Inferior parietal cortex (tissue), 1 donor: ENCODE data around the gene SLC9C2.
"Not testable (repeated sequence)": the region's sequence is repeated elsewhere in the genome, so short reads cannot be mapped to it uniquely, and the experiment has no call there.

ENCODE experiments used
- DNase-seq: peaks from one replicate; pipeline ENCODE4 v3.0.0-alpha.2; 2016; ENCODE audit errors: extremely low spot score

The SLC9C2 gene

DNA sequence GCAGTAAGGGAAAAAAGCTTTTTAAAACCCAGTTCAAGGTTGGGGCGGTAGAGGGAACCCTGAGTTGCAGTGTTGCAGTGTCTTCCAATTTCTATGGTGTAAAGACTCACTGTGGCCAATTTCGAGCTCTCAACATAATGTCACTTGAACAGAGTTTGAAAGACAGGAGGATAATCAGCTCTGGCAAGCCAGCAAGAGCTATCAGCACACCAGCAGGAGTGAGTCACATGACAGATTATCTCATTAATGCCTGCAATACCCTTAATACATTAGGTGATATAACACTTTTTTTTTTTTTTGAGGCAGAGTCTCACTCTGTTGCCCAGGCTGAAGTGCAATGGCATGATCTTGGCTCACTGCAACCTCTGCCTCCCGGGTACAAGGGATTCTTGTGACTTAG lies 22.8 kb downstream of the SLC9C2 start:
- DNase-seq, result no peak

DNA sequence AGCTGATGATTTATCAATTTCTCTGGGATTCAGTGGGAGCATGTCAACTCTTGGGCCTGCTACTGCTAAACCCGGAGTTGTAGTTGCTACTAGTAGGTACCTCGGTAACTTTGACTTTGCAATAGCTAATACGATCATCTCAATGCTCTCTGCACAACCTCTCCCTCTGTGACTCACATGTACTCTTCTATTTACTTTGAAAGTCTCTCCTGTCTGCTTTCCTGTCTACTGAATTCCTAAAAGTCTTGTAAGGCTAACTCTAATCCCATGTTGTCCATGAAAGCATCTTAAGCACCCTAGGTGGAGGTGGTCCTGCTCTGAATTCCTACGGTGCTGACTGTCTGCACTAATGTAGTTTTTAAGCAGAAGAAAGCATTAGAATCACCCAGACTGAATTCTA lies 29.3 kb downstream of the SLC9C2 start:
- no peak for DNase-seq

DNA sequence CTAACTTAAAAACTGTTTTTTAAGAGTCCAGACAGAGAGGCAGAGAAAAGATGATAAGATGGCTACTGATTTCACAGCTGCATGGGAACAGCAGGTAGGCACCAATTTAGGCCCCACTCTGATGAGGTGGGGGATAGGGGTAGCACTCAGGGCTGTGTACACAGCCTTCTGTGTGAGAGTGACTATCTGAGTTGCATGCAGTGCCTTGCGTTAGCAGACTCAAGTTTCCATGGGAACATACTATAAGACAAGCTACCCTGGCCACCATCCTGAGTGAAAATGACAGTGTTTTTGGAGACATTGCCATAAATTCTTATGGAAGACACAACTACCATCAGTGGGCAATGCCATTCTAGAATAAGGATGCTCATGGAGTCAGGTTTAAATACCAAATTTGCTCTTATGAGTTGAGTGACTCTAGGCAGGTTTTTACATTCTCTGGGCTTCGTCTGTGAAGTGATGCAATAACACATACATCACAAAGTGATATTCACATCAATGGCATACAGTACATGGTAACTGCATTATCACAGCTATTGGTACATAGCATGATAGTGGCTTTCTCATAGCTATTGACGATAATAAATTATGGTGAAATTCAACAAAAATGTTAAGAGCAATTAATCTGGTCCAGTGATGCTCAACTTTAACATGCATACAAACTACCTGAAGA lies 30.5 kb downstream of the SLC9C2 start:
- no peak for DNase-seq

DNA sequence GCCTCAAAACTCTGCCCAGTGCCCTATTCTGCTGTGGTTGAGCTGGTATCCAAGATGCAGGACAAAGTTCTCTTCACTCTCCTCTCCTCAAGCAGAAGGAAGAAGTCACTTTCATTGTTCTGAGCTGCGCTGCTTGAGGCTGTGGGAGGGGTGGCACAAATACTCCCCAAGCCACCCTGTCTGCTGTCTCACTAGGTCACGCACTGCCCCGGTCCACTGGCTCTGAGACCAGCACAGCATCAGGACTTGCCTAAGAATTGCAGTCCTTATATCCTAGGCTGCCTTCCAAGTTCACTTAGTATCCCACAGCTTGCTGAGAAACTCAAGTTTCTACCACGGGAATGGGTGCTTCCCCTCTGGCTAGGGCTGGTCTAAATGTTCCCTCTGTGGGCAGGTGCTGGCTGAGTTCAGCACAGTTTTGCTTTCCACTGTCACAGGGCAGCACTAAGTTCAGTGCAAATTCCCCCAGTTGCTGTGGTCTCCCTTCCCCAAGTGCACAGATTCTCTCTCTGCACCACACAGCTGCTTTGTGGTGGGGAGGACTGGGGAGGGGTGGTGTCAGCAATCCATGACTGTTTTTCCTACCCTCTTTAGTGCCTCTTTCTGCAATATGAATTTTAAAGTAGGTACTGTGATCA lies 32.4 kb downstream of the SLC9C2 start:
- DNase-seq, result no peak

DNA sequence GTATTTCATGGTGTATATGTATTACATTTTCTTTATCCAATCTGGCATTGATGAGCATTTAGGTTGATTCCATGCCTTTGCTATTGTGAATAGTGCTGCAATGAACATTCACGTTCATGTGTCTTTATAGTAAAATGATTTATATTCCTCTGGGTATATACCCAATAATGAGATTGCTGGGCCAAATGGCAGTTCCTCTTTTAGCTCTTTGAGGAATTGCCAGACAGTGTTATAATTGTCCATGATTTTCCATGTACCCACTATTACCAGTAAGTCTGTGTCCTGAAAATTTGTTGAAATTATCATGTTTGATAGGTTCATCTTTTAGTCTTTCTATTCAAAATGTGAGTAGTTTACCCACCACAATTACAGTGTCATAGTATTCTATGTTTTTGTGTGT lies 34.4 kb downstream of the SLC9C2 start:
- no peak for DNase-seq

DNA sequence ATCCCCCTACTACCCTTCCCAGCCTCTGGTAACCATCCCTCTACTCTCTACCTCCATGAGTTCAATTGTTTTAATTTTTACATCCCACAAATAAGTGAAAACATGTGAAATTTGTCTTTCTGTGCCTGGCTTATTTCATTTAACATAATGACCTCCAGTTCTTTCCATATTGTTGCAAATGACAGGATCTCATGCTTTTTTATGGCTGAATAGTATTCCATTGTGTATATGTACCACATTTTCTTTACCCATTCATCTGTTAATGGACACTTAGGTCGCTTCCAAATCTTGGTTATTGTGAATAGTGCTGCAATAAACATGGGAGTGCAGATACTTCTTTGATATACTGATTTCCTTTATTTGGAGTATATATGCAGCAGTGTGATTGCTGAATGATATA lies 39.0 kb downstream of the SLC9C2 start:
- not testable (repeated sequence) for DNase-seq

DNA sequence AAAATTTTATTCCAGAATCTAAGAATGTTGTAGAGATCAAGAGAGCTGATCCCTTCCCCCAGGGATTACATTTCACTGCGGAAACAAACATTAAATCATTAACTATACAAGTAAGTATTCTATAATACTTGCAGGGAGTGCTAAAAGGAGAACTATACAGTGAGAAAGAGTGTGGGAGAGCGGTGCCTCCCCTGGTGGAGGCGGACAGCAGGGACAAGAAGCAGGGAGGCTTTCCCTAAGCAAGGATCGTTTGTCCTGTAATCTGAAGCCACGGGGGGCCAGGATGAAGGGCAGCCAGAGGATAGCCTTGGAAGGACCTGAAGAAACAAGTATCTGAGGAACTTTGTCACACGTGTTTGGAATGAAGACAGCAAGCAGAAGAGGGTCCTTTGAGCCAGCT lies 40.1 kb downstream of the SLC9C2 start:
- DNase-seq, result no peak

DNA sequence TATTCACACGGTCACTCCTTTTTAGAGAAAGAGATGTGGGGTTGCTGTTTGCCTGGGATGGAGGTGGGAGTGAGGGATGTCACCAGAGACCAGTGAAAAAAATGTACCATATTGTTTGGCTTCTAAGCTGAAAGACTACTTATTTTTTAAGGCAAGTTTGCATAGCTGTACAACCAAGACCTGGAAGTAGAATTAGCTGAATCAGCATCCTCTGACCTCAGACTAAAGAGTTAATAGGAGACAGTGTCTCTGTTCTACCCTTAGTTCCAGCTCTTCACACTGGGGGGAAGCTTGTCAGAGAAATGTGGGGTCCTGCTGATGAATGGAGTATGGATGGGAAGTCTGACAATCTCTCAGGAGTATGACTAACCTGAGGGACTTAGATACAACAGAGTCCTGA lies 41.6 kb downstream of the SLC9C2 start:
- no peak for DNase-seq

DNA sequence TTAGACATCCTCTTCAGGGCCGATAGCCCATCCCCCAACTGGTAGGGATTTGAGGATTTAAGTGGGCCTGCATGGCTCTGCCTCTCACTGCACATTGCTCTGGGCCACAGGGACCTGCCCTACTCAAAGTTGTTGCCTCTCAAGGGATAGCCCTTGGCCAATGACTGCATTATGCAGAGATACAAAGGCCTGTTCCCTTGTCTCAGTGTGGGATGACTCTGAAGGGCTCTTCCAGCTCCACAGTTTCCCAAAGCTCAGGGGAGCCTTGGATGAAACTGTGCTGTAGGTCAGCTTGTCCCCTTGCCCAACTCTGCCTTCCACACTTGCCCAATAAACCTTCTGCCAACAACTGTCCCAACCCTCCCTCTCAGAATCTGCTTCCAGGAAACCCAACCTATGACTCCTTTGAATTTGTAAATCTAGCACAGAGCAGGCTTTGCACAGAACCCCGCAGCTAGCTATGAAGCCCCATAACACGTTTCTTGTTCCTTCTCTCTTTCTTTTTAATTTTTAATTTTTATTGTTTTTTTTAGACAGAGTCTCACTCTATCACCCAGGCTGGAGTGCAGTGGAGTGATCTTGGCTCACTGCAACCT lies 42.5 kb downstream of the SLC9C2 start:
- no peak for DNase-seq

DNA sequence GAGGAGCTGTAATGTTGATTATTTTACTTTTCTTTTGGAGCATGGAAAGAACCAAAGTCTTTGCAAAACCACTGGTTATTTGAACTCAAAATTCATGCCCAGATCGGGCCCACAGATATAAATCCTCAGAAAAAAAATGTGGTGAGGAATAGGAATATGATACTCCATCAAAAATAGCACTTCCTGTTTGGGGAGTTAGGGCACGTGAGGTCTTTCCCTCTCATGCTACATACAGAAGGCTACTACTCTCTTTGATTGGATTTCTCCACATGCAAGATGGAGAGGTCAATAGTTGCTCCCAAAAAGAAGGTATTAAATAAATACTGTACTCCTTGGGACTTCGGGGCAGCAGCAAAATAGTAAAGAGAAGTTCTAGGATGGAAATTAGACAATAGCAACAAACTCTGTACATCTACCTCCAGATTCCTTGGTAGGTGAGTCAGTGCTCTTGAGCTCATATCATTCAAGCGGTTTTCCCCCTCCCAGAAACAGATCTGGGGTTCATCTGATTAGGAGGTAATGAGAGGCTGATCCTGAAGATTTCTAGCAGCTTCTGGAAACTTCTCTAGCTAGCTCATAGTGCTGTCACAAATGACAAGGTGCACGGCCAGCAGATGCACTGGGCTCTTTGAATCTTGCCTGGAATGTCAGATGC lies 47.1 kb downstream of the SLC9C2 start:
- no peak for DNase-seq

DNA sequence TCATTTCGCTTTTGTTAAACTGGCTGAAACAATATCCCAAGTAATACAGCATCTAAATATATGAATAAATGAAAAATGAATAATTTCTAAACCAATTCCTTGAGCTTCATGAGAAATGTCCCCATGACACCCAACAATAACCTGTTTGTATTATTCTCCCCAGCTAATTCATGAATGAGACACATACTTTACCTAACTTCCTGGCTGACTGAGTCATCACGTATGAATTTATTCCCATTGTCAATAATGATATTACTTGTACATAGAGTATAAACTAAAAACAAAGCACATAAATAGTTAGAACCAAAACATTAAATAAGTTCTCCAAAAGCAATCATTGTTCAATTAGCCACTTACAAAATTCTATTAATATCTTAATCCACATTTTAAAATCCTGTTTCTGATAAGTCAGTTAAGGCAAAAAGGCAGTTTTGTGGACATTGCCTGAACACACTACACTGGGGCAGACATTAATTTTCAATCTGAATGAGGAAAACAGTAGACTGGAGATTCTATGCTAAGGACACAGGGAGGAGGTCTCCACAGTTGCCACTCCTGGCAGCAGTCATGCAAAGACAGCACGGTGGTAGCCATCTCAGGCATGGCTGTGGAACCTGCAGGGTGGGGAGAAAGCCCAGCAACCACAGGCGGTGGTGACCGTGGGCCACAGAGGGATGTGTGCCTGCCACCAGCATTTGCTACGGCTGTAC lies 48.2 kb downstream of the SLC9C2 start:
- DNase-seq, result no peak

DNA sequence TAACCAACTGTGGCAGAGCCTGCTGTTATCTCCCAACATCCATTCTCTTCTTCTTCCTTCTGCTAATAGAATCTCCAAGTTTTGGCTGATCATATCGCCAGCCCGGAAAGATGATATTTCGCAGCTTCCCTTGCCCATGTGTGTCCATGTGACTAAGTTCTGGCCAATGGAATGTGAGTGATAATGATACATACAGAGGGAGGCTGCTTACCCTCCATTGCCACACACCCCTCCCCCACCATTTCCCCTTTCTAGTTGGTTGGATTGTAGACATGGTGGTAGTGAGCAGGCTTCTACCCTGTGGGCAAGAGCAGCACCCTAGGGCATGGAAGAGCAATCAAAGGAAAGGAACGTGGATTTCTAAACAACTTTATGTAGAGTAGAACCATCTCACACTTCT lies 48.8 kb downstream of the SLC9C2 start:
- no peak for DNase-seq

DNA sequence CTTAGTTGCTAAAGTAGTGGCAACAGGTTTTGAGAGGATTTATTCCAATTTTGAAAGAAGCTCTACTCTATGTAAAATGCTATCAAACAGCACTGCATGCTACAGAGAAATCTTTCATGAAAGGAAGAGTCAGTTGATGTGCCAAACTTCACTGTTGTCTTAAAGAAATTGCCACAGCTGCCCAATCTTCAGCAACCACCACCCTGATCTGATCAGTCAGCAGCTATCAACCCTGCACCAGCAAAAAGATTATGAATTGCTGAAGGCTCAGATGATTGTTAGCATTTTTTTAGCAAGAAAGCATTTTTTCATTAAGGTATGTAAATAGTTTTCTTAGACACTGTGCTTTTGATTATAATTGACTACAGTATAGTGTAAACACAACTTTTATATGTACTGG lies 49.6 kb downstream of the SLC9C2 start:
- no peak for DNase-seq

DNA sequence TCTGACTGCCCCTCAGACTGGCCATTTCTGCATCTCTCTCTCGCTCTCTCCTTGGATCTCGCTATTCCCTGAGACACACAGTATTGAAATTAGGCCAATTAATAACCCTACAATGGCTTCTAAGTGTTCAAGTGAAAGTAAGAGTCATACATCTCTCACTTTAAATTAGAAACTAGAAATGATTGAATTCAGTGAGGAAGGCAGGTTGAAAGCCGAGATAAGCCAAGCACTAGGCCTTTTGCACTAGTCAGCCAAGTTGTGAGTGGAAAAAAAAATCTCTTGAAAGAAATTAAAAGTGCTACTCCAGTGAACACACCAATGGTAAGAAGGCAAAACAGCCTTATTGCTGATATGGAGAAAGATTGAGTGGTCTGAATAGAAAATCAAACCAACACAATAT lies 51.2 kb downstream of the SLC9C2 start:
- DNase-seq, result no peak

DNA sequence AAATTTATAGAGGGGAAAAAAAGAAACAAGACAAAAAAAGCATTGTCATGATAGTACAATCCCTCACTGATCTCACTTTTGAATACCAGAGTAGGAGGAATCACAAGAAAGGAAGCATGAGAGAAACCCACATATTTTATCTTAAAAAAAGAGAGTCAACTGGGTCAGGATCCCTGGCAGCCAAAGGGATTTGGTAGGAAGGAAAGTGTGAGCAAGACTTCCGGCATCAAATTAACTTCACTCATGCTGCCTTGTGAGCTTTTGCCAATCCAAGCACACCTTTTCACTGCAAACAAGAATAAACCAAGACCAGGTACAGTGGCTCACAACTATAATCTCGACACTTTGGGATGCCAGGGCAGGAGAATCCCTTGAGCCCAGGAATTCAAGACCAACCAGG lies 53.1 kb downstream of the SLC9C2 start:
- no peak for DNase-seq

DNA sequence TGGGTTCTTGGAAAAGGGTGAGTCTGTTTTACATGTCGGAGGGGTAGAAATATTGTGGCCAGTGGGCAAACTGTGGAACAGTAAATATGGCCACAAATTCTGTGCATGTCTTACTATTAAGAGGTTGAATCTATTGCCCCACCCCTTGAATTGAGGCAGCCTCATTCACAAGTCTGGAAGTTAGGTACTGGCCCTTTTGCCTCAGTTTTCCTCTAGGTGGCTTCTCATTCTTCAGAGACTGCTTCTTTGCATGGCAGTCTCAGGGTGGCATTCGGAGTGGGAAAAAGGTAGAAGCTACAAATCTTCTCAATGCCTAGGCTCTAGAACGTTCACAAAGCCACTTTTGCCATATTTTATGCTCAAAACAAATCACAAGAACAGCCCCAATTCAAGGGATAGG lies 57.2 kb downstream of the SLC9C2 start:
- DNase-seq, result no peak

DNA sequence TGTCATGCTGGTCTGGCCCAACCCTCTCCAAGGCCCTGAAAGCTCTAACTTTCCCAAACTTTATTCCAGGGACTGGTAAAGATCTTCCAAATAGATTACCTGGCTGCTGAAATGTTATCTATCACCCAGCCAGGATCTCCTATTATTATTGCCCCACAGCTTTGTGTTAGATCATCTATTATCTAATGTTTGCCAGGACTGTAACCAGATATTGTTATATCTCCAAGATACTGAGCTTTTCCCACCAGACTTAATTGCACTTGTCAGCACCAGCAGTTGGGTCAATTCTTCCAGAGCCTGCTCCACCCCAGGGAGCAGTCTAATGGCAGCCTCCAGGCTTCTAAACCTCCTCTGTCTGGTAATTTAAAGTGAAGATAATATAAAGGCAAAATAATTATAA lies 66.6 kb downstream of the SLC9C2 start:
- DNase-seq, result no peak

DNA sequence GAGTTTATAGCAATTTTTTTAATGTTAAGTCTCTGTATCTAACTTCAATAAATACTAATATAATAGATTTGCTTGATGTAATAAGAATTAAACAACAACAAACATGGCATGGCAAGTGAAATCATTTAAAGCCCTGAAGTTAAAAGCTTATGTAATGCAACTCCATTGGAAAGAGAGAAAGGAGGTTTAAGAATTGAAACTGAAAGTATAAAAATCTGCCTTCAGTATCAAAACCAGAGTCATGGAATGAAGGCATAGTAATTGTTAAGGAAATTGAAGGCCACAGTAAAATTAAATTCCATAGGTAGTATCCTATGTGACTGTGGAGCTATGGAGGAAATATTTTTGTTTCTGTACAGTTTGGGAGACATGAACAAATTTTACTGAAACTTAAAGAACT lies 70.6 kb downstream of the SLC9C2 start:
- no peak for DNase-seq

DNA sequence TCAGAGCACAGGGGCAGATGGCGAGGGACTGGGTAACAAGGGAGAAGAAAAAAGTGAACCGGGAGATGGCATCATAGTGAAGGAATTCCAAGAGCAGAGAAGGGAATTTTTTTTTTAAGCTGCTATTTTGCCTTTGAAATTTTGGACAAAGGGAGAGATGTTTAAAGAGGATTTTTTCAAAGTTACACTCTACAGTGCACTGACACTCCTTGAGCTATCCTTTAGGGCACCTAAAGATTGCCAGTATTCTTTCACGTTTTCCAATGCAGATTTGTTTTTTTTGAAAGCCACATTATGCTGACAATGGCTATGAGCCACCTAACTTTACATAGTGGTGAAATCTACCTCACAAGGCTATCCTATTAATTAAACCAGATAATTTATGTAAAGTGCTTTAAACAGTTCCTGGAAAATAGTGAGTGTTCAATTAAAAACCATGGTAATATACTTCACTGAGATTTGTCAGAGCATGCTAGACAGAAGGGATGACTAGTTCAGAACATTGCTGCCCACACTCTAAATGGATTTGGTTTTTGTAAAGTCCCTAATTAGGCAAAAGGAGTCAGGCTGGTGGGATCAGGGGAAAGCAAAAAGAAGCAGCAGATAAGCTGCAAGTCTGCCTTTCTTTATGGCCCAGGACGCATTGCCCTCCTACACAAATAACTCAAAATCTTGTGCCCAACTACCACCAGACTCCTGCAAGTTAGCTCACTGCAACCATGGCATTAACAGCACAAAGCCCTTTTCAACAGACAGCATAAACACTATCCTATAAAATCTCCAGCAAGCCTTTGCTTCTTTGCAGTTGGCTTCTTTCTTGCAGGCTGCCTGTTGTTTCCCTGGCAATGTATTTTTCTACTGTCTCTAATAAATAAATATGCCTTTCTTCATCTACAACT lies 71.8 kb downstream of the SLC9C2 start:
- DNase-seq, result no peak

DNA sequence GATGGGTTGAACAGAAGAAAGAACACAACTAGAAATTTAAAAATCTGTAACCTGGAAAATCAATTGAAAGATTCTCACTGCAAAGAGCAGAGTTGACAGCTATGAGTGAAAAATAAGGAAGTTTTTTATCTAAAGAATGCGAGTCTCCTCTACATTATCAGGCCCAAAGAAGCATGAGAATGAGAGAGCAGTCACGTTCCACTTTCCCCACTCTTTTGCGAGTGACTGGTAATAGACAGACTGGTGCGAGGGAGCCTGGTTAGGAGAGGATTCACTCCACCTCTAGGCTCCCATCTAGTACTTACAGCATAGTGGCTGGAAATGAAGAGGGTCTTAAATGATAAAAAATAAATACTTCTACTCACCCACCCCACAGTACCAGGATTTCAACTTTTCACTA lies 73.8 kb downstream of the SLC9C2 start:
- no peak for DNase-seq

DNA sequence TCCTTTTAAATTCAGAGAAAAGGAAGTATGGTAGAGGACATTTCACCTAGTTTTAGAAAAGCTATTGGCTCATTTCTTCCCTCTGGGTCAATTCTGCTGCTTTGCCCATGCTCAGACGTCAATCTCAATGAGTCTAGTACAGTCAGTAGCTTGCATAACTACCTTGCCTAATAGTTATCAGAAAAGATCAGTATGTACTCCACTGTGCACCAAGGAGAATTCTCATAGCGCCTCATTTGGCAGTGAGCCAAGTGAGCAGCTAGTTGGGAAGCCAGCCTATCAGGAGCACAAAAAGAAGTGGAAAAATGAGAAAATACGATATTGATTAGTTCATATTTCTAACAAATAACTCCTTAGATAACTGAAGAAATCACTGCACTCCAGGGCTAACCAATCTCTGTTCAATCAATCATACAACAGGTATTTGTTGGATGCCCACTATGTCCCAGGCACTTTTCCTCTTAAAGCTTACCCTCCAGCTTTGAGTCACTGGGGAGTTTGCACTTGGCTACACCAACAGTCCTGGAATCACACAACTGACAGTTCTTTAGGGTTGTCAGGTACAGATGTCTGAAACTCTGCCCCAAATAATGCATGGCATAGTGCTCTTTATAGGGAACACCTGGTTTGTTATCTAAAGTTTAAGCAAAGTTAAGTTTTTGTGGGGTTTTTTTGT lies 75.6 kb downstream of the SLC9C2 start:
- no peak for DNase-seq
